ENCODE measurements around the gene COL26A1.

COL26A1 gene

DNA sequence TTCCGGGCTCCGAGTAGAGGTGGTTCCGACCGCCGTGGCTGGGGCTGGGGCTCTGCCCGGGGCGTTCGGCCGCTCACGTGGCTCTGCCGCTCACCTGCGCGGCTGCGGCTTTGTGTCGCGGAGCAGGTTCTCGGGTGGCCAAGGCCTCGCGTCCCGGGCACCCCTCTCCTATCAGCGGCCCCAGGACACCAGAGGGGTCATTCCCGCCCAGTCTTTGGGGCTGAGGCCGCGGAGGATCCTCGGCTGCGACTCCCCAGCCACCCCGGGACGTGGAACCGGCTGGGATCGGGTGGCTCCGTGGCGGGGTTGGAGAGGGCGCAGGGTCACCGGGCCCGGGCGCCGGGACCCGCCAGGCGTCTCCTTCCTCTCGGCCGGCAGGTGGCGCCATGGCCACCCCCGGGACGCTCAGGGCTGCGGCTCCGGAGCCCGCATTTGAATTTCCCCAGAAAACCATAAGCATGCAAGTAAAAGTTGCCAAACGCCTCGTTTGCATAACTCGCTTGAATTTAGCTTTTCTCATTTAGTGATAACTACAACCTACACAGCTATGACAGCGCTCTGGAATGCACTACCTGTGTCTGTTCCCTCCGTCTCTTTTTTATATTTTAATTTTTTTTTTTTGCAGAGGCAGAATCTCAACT, 1.2 kb downstream of the COL26A1 start (continued):
- TF ChIP-seq, protein P1, sequence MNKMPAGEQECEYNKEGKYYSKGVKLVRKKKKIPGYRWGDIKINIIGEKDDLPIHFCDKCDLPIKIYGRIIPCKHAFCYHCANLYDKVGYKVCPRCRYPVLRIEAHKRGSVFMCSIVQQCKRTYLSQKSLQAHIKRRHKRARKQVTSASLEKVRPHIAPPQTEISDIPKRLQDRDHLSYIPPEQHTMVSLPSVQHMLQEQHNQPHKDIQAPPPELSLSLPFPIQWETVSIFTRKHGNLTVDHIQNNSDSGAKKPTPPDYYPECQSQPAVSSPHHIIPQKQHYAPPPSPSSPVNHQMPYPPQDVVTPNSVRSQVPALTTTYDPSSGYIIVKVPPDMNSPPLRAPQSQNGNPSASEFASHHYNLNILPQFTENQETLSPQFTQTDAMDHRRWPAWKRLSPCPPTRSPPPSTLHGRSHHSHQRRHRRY (tag by site-specific recombination; IDR thresholded peaks at IDR 0.05), result no peak
- TF ChIP-seq ZNF433 (tag by site-specific recombination; IDR thresholded peaks at IDR 0.05; ENCODE audit: low read depth), result no peak
- TF ChIP-seq ZNF24 (tag by site-specific recombination; IDR thresholded peaks at IDR 0.05), result 0 out of 2 replicates have a peak, but pooled peaks have one; percentile 57
- TF ChIP-seq SP3 (tag by site-specific recombination; IDR thresholded peaks at IDR 0.05), result no peak
- TF ChIP-seq, protein P2, sequence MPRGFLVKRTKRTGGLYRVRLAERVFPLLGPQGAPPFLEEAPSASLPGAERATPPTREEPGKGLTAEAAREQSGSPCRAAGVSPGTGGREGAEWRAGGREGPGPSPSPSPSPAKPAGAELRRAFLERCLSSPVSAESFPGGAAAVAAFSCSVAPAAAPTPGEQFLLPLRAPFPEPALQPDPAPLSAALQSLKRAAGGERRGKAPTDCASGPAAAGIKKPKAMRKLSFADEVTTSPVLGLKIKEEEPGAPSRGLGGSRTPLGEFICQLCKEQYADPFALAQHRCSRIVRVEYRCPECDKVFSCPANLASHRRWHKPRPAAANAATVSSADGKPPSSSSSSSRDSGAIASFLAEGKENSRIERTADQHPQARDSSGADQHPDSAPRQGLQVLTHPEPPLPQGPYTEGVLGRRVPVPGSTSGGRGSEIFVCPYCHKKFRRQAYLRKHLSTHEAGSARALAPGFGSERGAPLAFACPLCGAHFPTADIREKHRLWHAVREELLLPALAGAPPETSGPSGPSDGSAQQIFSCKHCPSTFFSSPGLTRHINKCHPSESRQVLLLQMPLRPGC (tag by site-specific recombination; IDR thresholded peaks at IDR 0.05), result no peak
- no peak for TF ChIP-seq ZNF626 (tag by site-specific recombination; IDR thresholded peaks at IDR 0.05)
- TF ChIP-seq ZNF211 (tag by site-specific recombination; IDR thresholded peaks at IDR 0.05; ENCODE audit: low read depth), result no peak

DNA sequence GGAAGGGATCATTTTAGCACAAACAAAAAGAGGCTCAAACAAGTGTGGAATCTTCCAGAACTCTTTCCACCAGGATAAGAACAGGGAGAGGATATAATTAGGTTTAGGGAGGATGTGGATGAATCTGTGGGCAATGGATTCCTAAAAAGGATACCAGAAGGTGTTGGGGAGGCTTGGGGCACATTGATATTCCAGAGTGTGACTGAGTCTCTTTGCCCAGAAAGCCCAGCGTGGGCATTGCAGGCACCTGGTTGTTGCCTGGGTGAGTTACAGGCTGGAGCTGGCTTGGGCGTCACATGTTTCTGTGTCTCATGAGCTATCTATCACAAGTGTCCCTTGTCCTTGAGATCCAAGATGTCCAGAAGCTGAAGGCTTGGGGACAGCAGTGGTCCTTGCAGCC, 3.3 kb downstream of the COL26A1 start:
- Histone ChIP-seq H3K9me3 (ENCODE audit: control insufficient read depth, insufficient read depth, low read depth, low read length) (no peaks in the 10 kb centered on the region), H3K4me3 (ENCODE audit: low read depth, low read length) (no peak overlapping the region), H3K27ac (ENCODE audit: extremely low read depth, low read depth, low read length) (no peak overlapping the region), H3K36me3 (ENCODE audit: control insufficient read depth in 2 of 2, insufficient read depth in 1 of 2, low read length in 2 of 2) (no peaks in the 10 kb centered on the region), H3K4me1 (ENCODE audit: control insufficient read depth, insufficient read depth, low read length) (no peaks in the 10 kb centered on the region)
- CTCF ChIA-PET, result interaction anchor here (3.0 kb wide), 1 partner anchor 45 kb away, joined by 21 read pairs; no protein-coding TSS in a partner anchor
- POLR2A ChIA-PET, result interaction anchor here (0.7 kb wide), 1 partner anchor 166 kb away, joined by 7 read pairs; no protein-coding TSS in a partner anchor
- TF ChIP-seq HOXA7 (CRISPR knock-in tag; IDR thresholded peaks at IDR 0.05; ENCODE audit: borderline replicate concordance) (no peak), ZNF132 (tag by site-specific recombination; IDR thresholded peaks at IDR 0.05; ENCODE audit: borderline replicate concordance) (no peak), ZNF777 (tag by site-specific recombination; IDR thresholded peaks at IDR 0.05; ENCODE audit: borderline replicate concordance) (no peak), ZNF473 (tag by site-specific recombination; IDR thresholded peaks at IDR 0.05) (no peak), ZNF248 (tag by site-specific recombination; IDR thresholded peaks at IDR 0.05) (no peak), ZNF175 (tag by site-specific recombination; IDR thresholded peaks at IDR 0.05) (no peak), ZXDB (tag by site-specific recombination; IDR thresholded peaks at IDR 0.05) (no peak), ZNF221 (tag by site-specific recombination; IDR thresholded peaks at IDR 0.05; ENCODE audit: borderline replicate concordance) (no peak), MEIS1 (CRISPR knock-in tag; IDR thresholded peaks at IDR 0.05; ENCODE audit: borderline replicate concordance) (no peak)
- TF ChIP-seq, protein P3, sequence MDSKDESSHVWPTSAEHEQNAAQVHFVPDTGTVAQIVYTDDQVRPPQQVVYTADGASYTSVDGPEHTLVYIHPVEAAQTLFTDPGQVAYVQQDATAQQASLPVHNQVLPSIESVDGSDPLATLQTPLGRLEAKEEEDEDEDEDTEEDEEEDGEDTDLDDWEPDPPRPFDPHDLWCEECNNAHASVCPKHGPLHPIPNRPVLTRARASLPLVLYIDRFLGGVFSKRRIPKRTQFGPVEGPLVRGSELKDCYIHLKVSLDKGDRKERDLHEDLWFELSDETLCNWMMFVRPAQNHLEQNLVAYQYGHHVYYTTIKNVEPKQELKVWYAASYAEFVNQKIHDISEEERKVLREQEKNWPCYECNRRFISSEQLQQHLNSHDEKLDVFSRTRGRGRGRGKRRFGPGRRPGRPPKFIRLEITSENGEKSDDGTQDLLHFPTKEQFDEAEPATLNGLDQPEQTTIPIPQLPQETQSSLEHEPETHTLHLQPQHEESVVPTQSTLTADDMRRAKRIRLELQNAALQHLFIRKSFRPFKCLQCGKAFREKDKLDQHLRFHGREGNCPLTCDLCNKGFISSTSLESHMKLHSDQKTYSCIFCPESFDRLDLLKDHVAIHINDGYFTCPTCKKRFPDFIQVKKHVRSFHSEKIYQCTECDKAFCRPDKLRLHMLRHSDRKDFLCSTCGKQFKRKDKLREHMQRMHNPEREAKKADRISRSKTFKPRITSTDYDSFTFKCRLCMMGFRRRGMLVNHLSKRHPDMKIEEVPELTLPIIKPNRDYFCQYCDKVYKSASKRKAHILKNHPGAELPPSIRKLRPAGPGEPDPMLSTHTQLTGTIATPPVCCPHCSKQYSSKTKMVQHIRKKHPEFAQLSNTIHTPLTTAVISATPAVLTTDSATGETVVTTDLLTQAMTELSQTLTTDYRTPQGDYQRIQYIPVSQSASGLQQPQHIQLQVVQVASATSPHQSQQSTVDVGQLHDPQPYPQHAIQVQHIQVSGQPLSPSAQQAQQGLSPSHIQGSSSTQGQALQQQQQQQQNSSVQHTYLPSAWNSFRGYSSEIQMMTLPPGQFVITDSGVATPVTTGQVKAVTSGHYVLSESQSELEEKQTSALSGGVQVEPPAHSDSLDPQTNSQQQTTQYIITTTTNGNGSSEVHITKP (tag by site-specific recombination; IDR thresholded peaks at IDR 0.05), result no peak
- TF ChIP-seq, protein P4, sequence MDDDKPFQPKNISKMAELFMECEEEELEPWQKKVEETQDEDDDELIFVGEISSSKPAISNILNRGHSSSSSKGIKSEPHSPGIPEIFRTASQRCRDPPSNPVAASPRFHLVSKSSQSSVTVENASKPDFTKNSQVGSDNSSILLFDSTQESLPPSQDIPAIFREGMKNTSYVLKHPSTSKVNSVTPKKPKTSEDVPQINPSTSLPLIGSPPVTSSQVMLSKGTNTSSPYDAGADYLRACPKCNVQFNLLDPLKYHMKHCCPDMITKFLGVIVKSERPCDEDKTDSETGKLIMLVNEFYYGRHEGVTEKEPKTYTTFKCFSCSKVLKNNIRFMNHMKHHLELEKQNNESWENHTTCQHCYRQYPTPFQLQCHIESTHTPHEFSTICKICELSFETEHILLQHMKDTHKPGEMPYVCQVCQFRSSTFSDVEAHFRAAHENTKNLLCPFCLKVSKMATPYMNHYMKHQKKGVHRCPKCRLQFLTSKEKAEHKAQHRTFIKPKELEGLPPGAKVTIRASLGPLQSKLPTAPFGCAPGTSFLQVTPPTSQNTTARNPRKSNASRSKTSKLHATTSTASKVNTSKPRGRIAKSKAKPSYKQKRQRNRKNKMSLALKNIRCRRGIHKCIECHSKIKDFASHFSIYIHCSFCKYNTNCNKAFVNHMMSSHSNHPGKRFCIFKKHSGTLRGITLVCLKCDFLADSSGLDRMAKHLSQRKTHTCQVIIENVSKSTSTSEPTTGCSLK (tag by site-specific recombination; IDR thresholded peaks at IDR 0.05), result no peak
- TF ChIP-seq, protein P5, sequence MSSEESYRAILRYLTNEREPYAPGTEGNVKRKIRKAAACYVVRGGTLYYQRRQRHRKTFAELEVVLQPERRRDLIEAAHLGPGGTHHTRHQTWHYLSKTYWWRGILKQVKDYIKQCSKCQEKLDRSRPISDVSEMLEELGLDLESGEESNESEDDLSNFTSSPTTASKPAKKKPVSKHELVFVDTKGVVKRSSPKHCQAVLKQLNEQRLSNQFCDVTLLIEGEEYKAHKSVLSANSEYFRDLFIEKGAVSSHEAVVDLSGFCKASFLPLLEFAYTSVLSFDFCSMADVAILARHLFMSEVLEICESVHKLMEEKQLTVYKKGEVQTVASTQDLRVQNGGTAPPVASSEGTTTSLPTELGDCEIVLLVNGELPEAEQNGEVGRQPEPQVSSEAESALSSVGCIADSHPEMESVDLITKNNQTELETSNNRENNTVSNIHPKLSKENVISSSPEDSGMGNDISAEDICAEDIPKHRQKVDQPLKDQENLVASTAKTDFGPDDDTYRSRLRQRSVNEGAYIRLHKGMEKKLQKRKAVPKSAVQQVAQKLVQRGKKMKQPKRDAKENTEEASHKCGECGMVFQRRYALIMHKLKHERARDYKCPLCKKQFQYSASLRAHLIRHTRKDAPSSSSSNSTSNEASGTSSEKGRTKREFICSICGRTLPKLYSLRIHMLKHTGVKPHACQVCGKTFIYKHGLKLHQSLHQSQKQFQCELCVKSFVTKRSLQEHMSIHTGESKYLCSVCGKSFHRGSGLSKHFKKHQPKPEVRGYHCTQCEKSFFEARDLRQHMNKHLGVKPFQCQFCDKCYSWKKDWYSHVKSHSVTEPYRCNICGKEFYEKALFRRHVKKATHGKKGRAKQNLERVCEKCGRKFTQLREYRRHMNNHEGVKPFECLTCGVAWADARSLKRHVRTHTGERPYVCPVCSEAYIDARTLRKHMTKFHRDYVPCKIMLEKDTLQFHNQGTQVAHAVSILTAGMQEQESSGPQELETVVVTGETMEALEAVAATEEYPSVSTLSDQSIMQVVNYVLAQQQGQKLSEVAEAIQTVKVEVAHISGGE (tag by site-specific recombination; conservative IDR thresholded peaks at IDR 0.05; ENCODE audit: low read depth), result no peak
- TF ChIP-seq, protein P6, sequence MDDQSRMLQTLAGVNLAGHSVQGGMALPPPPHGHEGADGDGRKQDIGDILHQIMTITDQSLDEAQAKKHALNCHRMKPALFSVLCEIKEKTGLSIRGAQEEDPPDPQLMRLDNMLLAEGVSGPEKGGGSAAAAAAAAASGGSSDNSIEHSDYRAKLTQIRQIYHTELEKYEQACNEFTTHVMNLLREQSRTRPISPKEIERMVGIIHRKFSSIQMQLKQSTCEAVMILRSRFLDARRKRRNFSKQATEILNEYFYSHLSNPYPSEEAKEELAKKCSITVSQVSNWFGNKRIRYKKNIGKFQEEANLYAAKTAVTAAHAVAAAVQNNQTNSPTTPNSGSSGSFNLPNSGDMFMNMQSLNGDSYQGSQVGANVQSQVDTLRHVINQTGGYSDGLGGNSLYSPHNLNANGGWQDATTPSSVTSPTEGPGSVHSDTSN (CRISPR knock-in tag; IDR thresholded peaks at IDR 0.05), result no peak
- TF ChIP-seq, protein P7, sequence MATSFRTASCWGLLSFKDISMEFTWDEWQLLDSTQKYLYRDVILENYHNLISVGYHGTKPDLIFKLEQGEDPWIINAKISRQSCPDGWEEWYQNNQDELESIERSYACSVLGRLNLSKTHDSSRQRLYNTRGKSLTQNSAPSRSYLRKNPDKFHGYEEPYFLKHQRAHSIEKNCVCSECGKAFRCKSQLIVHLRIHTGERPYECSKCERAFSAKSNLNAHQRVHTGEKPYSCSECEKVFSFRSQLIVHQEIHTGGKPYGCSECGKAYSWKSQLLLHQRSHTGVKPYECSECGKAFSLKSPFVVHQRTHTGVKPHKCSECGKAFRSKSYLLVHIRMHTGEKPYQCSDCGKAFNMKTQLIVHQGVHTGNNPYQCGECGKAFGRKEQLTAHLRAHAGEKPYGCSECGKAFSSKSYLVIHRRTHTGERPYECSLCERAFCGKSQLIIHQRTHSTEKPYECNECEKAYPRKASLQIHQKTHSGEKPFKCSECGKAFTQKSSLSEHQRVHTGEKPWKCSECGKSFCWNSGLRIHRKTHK (tag by site-specific recombination; IDR thresholded peaks at IDR 0.05), result no peak
